Smooth muscle cell (in vitro differentiated cells): ENCODE measurements around the gene RORC. TPM values are rescaled to one million over a fixed set of nuclear protein-coding genes. Genes with fewer than 3 reads are reported as not detected.

Source experiments
- DNase-seq: peaks from one replicate; lab custom pipeline; 2025; ENCODE audit not compliant: unreplicated experiment; lab: John Stamatoyannopoulos, UW
- H2AFZ ChIP-seq: fragments of 200-600 bp; sonication (generic); 2 replicates; pipeline ENCODE4 v1.6.0; 2016; ENCODE audit warnings: antibody characterized with exemption, low read depth, mild to moderate bottlenecking
- H3F3A ChIP-seq: fragments of 200-600 bp; sonication (generic); 2 replicates; pipeline ENCODE4 v1.6.0; 2017; ENCODE audit warnings: antibody characterized with exemption, low read depth
- H3K27ac ChIP-seq: fragments of 200-600 bp; sonication (generic); 2 replicates; pipeline ENCODE4 v1.5.1; 2016; ENCODE audit warnings: low read depth, mild to moderate bottlenecking
- H3K27me3 ChIP-seq: fragments of 200-600 bp; sonication (generic); 2 replicates; pipeline ENCODE4 v1.6.1; 2016; ENCODE audit warnings: low read depth, mild to moderate bottlenecking
- H3K36me3 ChIP-seq: fragments of 200-600 bp; sonication (generic); 2 replicates; pipeline ENCODE4 v1.5.1; 2016; ENCODE audit warnings: low read depth
- H3K4me1 ChIP-seq: fragments of 200-600 bp; sonication (generic); 2 replicates; pipeline ENCODE4 v1.5.1; 2016; ENCODE audit warnings: low read depth
- H3K4me2 ChIP-seq: fragments of 200-600 bp; sonication (generic); 2 replicates; pipeline ENCODE4 v1.6.0; 2016; ENCODE audit warnings: mild to moderate bottlenecking
- H3K4me3 ChIP-seq: fragments of 200-600 bp; sonication (generic); 2 replicates; pipeline ENCODE4 v1.5.1; 2016; ENCODE audit warnings: mild to moderate bottlenecking
- H3K79me2 ChIP-seq: fragments of 200-600 bp; sonication (generic); 2 replicates; pipeline ENCODE4 v1.6.0; 2016; ENCODE audit warnings: low read depth, mild to moderate bottlenecking
- H3K9ac ChIP-seq: fragments of 200-600 bp; sonication (generic); 2 replicates; pipeline ENCODE4 v1.6.0; 2016; ENCODE audit warnings: low read depth
- H3K9me3 ChIP-seq: fragments of 200-600 bp; sonication (generic); replicated peaks from 2 replicates; pipeline ENCODE4 v1.5.1; 2016; ENCODE audit warnings: low read depth
- H4K20me1 ChIP-seq: fragments of 200-600 bp; sonication (generic); 2 replicates; pipeline ENCODE4 v1.6.0; 2016; ENCODE audit warnings: low read depth
- WGBS: methylation state at CpG from one replicate; pipeline ENCODE4 v1.1.7; 2016; ENCODE audit warnings: low lambda C conversion rate; 5-methylcytosine and 5-hydroxymethylcytosine counted together
- polyA plus RNA-seq: library from polyadenylated mRNA; unstranded; fragments of >200 nt; fragmentation: Nextera tagmentation; extraction: Ambion mirVana; gene quantifications from 2 replicates; pipeline ENCODE4 v1.2.1, GENCODE V29; 2016
- total RNA-seq: library from RNA; depleted of rRNA; stranded (reverse); fragments of >200 nt; gene quantifications from 2 replicates; pipeline ENCODE4 v1.2.3, GENCODE V29; 2014
- TF ChIP-seq, protein P1 (sequence below): fragments of 200-600 bp; sonication (generic); IDR thresholded peaks from 2 replicates; pipeline ENCODE4 v1.5.1; 2017; ENCODE audit warnings: borderline replicate concordance, mild to moderate bottlenecking, antibody characterized with exemption; ENCODE audit not compliant: insufficient read depth, poor library complexity, severe bottlenecking

The RORC gene
- total and polyA plus RNA-seq, 2 experiments from 2014 or later = not detected

DNA sequence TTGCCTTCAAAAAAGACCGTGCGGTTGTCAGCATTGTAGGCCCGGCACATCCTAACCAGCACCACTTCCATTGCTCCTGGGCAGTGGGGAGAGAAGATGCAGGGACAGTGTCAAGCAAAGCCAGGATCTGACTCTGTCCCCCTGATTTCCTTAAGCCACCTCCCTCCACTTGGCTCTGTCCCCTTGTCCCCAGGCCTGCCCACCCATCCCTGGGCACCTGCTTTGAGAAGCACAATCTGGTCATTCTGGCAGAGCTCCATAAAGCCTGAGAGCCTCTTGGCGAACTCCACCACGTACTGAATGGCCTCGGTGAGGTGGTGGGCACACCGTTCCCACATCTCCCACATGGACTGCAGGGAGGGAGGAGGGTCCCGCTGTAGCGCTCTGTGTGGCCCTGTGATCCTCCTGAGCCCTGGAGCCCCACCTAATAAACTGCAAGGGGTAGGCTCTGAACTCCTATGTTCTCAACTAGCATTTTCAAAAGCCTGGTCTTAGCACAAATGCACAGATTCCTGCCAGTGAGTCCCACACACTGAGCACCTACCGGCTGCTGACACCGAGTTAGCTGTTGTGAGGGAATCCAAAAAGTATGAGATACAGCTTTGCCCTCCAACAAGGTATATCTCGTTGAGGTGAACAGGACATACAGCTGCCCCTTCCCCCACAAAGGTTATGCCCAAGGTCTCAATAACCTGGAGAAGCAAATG, 18.2 kb downstream of the RORC start:
- H3F3A ChIP-seq = no peaks in the 10 kb centered on the region
- no peak overlapping the region for H2AFZ ChIP-seq
- H3K9me3 ChIP-seq = no peaks in the 10 kb centered on the region
- 90% methylated on average over 12 of the region's 12 CpGs for WGBS
- no peak overlapping the region for H3K4me2 ChIP-seq
- TF ChIP-seq, protein P1, sequence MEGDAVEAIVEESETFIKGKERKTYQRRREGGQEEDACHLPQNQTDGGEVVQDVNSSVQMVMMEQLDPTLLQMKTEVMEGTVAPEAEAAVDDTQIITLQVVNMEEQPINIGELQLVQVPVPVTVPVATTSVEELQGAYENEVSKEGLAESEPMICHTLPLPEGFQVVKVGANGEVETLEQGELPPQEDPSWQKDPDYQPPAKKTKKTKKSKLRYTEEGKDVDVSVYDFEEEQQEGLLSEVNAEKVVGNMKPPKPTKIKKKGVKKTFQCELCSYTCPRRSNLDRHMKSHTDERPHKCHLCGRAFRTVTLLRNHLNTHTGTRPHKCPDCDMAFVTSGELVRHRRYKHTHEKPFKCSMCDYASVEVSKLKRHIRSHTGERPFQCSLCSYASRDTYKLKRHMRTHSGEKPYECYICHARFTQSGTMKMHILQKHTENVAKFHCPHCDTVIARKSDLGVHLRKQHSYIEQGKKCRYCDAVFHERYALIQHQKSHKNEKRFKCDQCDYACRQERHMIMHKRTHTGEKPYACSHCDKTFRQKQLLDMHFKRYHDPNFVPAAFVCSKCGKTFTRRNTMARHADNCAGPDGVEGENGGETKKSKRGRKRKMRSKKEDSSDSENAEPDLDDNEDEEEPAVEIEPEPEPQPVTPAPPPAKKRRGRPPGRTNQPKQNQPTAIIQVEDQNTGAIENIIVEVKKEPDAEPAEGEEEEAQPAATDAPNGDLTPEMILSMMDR = no peak
- H4K20me1 ChIP-seq = no peaks in the 10 kb centered on the region
- DNase-seq = no peak
- no peaks in the 10 kb centered on the region for H3K27me3 ChIP-seq
- no peak overlapping the region for H3K9ac ChIP-seq
- H3K27ac ChIP-seq = no peak overlapping the region
- no peak overlapping the region for H3K4me3 ChIP-seq
- no peaks in the 10 kb centered on the region for H3K36me3 ChIP-seq
- H3K4me1 ChIP-seq = no peaks in the 10 kb centered on the region
- H3K79me2 ChIP-seq = no peaks in the 10 kb centered on the region

DNA sequence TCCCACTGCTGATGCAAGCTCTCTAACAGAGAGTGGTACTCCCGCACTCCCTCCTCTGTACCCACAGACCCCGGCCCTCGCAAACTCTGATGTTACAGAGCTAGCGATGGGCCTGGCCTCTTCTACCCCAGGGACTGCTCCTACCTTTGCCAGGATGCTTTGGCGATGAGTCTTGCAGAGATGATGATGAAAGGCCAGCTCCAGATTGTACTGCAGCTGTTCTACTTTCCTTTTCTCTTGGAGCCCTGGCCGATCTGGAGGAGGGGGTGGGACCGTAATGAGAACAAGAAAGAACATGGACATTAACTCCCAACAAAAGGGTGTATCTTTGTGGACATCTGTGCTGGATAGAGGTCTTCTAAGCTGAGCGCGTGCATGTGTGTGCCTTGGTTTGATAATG, 20.4 kb downstream of the RORC start:
- DNase-seq = no peak
- no peaks in the 10 kb centered on the region for H3F3A ChIP-seq
- whole genome bisulfite sequencing = 94% methylated on average over 9 of the region's 9 CpGs
- no peaks in the 10 kb centered on the region for H3K4me1 ChIP-seq
- TF ChIP-seq, protein P1 = no peak
- no peaks in the 10 kb centered on the region for H3K36me3 ChIP-seq
- no peak overlapping the region for H3K4me3 ChIP-seq
- H4K20me1 ChIP-seq = no peaks in the 10 kb centered on the region
- no peaks in the 10 kb centered on the region for H3K79me2 ChIP-seq
- no peak overlapping the region for H3K4me2 ChIP-seq
- H2AFZ ChIP-seq = no peak overlapping the region
- no peaks in the 10 kb centered on the region for H3K9me3 ChIP-seq
- H3K27ac ChIP-seq = no peak overlapping the region
- no peak overlapping the region for H3K9ac ChIP-seq
- no peaks in the 10 kb centered on the region for H3K27me3 ChIP-seq

DNA sequence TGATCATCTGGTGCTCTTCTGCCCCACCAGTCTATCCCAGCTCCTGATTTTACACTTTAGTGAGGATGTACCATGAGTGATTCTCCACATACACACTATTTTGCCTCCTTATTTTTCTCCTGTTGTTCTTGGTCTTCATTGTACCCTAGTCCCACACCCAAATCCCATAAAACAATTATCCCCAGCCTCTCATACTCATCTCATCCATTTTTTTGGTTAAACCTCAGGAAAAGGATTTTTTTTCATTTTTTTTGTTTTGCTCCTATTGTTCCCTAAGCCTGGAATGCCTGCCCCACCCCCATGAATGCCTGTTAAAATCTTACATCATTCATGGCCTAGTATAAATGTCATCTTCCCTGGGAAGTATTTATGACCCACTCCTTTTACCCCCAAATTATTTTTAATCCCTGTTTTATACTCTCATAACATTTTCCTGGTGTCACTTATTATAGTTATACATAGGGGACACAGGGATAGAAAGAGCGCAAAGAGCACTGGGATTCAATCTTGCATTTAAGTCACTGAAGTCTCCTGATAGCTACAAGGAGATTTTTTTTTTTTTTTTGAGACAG, 21.5 kb downstream of the RORC start:
- TF ChIP-seq, protein P1 = no peak
- no peak for DNase-seq

More for the DNA sequence above, 21.5 kb downstream of the RORC start:
- H2AFZ ChIP-seq = no peak overlapping the region
- H3K27ac ChIP-seq = no peak overlapping the region
- no peaks in the 10 kb centered on the region for H3K9me3 ChIP-seq
- no peak overlapping the region for H3K4me3 ChIP-seq
- H3K79me2 ChIP-seq = no peaks in the 10 kb centered on the region
- H4K20me1 ChIP-seq = no peaks in the 10 kb centered on the region
- no peak overlapping the region for H3K4me2 ChIP-seq
- no peaks in the 10 kb centered on the region for H3K4me1 ChIP-seq
- H3K9ac ChIP-seq = no peak overlapping the region
- no peaks in the 10 kb centered on the region for H3K36me3 ChIP-seq
- WGBS = 100% methylated on average over 1 of the region's 1 CpG
- peaks cover 6% of the 10 kb centered on the region for H3K27me3 ChIP-seq
- H3F3A ChIP-seq = no peaks in the 10 kb centered on the region
